ENCODE measurements around the gene FGFBP1. TPM values are rescaled to one million over a fixed set of nuclear protein-coding genes. Genes with fewer than 3 reads are reported as not detected.

Gene FGFBP1
- total RNA-seq, 1 experiment from 2014 or later = 5.0 TPM

DNA sequence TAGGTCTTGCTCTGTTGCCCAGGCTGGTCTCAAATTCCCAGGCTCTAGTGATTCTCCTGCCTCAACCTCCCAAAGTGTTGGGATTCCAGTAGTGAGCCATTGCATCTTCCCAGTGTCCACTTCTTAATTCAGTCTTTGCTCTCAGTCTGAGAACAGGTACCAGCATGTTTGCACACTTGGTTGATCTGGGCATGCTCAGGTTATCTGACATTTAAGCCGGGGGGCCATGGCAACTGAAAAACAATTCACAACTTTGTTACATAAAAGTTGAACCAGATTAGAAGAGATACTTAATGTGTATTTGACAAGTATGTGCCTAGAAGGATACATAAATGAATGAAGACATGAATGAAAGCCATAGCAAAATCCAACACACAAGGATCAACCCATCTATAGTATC is 39.0 kb downstream of the FGFBP1 start:
- TF ChIP-seq, protein P1, sequence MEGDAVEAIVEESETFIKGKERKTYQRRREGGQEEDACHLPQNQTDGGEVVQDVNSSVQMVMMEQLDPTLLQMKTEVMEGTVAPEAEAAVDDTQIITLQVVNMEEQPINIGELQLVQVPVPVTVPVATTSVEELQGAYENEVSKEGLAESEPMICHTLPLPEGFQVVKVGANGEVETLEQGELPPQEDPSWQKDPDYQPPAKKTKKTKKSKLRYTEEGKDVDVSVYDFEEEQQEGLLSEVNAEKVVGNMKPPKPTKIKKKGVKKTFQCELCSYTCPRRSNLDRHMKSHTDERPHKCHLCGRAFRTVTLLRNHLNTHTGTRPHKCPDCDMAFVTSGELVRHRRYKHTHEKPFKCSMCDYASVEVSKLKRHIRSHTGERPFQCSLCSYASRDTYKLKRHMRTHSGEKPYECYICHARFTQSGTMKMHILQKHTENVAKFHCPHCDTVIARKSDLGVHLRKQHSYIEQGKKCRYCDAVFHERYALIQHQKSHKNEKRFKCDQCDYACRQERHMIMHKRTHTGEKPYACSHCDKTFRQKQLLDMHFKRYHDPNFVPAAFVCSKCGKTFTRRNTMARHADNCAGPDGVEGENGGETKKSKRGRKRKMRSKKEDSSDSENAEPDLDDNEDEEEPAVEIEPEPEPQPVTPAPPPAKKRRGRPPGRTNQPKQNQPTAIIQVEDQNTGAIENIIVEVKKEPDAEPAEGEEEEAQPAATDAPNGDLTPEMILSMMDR (IDR thresholded peaks at IDR 0.05; ENCODE audit: unreplicated experiment) = no peak
- Mint-ChIP-seq H3K4me1 (ENCODE audit: low read depth, unreplicated experiment) (peaks cover 35% of the 10 kb centered on the region), H3K9me3 (ENCODE audit: low read depth, unreplicated experiment) (peaks cover 10% of the 10 kb centered on the region), H3K27me3 (ENCODE audit: unreplicated experiment) (no peaks in the 10 kb centered on the region), H3K4me3 (ENCODE audit: low read depth, unreplicated experiment) (no peak overlapping the region), H3K27ac (ENCODE audit: unreplicated experiment) (no peak overlapping the region), H3K36me3 (ENCODE audit: insufficient read depth, unreplicated experiment) (no peaks in the 10 kb centered on the region)
- intact Hi-C loops (cut with micrococcal nuclease; ENCODE audit: unreplicated experiment) = no loop called here
- no peak for DNase-seq
- BruUV-seq (replicated peaks) = no TSS peak
- CTCF ChIA-PET = no interaction called here

DNA sequence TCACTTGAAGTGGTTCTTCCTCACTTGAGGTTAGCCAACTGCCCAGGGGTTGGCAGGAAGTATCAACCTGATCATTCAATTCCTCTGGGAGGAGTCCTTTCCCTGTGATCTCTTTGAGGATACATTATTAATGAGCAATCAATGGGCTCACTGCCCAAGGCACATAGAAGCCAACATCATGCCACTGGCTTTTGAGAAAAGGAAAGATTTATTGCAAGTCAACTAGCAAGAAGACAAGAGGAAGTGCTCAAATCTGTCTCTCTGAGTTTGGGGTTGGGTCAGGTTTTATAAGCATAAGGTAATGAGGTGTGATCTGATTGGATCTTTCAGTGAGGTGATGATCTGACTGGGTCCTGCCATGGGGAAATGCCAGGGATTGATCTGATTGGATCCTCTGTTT is 39.6 kb downstream of the FGFBP1 start:
- H3K4me1 Mint-ChIP-seq (ENCODE audit: low read depth, unreplicated experiment) = peaks cover 36% of the 10 kb centered on the region
- CTCF ChIA-PET = no interaction called here
- BruUV-seq (replicated peaks) = no TSS peak
- H3K27ac Mint-ChIP-seq (ENCODE audit: unreplicated experiment) = peak overlapping the region; percentile 46
- no peak overlapping the region for H3K4me3 Mint-ChIP-seq (ENCODE audit: low read depth, unreplicated experiment)
- no peak for DNase-seq
- intact Hi-C loops (cut with micrococcal nuclease; ENCODE audit: unreplicated experiment) = no loop called here
- no peaks in the 10 kb centered on the region for H3K36me3 Mint-ChIP-seq (ENCODE audit: insufficient read depth, unreplicated experiment)
- no peaks in the 10 kb centered on the region for H3K27me3 Mint-ChIP-seq (ENCODE audit: unreplicated experiment)
- peaks cover 5% of the 10 kb centered on the region for H3K9me3 Mint-ChIP-seq (ENCODE audit: low read depth, unreplicated experiment)
- TF ChIP-seq, protein P1 (IDR thresholded peaks at IDR 0.05; ENCODE audit: unreplicated experiment) = no peak

DNA sequence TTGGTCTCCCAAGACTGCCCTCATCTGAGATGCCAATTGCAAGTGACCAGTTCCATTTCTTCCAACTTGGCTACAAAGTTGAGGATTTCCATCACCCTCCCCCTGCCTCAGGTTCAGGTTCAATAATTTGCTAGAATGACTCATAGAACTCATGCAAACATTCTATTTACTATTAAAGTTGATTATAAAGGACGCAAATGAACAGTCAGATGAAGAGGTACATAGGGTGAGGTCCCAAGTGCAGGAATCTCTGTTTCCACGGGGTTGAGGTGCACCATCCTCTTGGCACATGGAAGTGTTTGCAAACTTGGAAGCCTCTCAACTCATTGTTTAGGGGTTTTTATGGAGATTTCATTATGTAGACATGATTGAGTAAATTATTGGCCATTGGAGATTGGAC is 41.0 kb downstream of the FGFBP1 start:
- no peak for DNase-seq
- intact Hi-C loops (cut with micrococcal nuclease; ENCODE audit: unreplicated experiment) = no loop called here
- H3K9me3 Mint-ChIP-seq (ENCODE audit: low read depth, unreplicated experiment) = peaks cover 3% of the 10 kb centered on the region
- BruUV-seq (replicated peaks) = no TSS peak
- H3K4me1 Mint-ChIP-seq (ENCODE audit: low read depth, unreplicated experiment) = peaks cover 42% of the 10 kb centered on the region
- H3K36me3 Mint-ChIP-seq (ENCODE audit: insufficient read depth, unreplicated experiment) = no peaks in the 10 kb centered on the region
- CTCF ChIA-PET = interaction anchor here (1.7 kb wide), 1 partner anchor 8 kb away, joined by 5 read pairs; no protein-coding TSS in a partner anchor
- no peak overlapping the region for H3K27ac Mint-ChIP-seq (ENCODE audit: unreplicated experiment)
- TF ChIP-seq, protein P1 (IDR thresholded peaks at IDR 0.05; ENCODE audit: unreplicated experiment) = no peak
- no peaks in the 10 kb centered on the region for H3K27me3 Mint-ChIP-seq (ENCODE audit: unreplicated experiment)
- H3K4me3 Mint-ChIP-seq (ENCODE audit: low read depth, unreplicated experiment) = no peak overlapping the region

DNA sequence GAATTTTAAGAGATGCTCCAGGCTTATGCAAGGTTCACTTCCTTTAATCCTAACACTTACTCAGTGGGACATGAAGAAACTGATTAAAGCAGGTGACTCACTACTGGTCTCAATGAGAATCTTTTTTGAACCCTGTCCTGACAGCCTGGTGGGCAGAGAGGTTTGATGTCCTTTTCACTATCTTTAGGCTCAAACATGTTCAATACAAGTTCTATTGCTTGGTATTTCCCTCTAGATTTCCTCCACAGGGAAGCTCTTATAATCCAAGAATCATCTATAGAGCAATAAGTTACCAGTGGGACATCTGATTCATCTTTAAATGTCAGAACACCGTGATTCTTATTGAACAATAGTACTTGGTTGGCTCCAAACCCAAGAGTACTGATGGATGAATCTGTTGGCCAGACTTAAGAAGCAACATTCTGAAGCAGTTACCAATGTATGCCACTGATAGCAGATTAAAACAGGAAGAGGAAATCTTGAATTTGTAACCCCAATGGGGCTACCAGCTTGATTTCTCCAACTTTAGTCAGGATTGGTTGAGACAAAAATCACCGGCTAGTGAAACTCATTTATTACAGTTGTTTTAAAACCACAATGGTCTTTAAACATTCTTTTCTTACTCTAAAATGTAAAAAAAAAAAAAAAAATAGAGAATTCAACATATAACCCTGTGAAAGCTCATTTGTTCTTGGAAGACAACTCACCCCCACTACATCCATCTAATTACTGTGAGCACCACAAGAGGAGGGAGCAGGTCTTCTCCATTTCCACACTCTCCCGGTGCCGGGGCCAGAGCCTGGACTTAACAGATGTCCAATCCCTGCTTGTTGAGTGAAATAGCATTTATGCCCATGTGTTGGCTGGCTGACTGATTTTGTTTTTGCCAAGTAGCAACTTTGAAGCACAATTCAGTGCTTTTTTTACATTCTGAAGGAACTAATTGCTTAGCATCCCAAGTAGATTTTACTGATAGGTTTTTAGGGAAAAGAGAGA is 43.3 kb downstream of the FGFBP1 start:
- CTCF ChIA-PET = interaction anchor here (0.7 kb wide), 1 partner anchor 241 kb away, joined by 7 read pairs; no protein-coding TSS in a partner anchor
- no peaks in the 10 kb centered on the region for H3K27me3 Mint-ChIP-seq (ENCODE audit: unreplicated experiment)
- peak overlapping the region; percentile 66 for H3K27ac Mint-ChIP-seq (ENCODE audit: unreplicated experiment)
- intact Hi-C loops (cut with micrococcal nuclease; ENCODE audit: unreplicated experiment) = loop anchor here (1.0 kb wide), 1 partner anchor 11 kb away; no protein-coding TSS in a partner anchor
- BruUV-seq (replicated peaks) = no TSS peak
- peaks cover 51% of the 10 kb centered on the region for H3K4me1 Mint-ChIP-seq (ENCODE audit: low read depth, unreplicated experiment)
- no peak for DNase-seq
- H3K4me3 Mint-ChIP-seq (ENCODE audit: low read depth, unreplicated experiment) = no peak overlapping the region
- TF ChIP-seq, protein P1 (IDR thresholded peaks at IDR 0.05; ENCODE audit: unreplicated experiment) = no peak
- peaks cover 3% of the 10 kb centered on the region for H3K9me3 Mint-ChIP-seq (ENCODE audit: low read depth, unreplicated experiment)
- no peaks in the 10 kb centered on the region for H3K36me3 Mint-ChIP-seq (ENCODE audit: insufficient read depth, unreplicated experiment)
